ENCODE data around the gene CPS1. TPM values are rescaled to one million over a fixed set of nuclear protein-coding genes. Genes with fewer than 3 reads are reported as not detected.

The CPS1 gene
- total and polyA plus RNA-seq, 9 donors: 0.78 to 28.9 (median 1.6) TPM

- DNase-seq: no peak
- Histone ChIP-seq H3K4me3 (ENCODE audit: low read length) (no peak overlapping the region), H3K4me1 (ENCODE audit: control insufficient read depth, insufficient read depth, low read length) (no peaks in the 10 kb centered on the region), H3K27ac (ENCODE audit: low read length) (no peak overlapping the region), H3K27me3 (ENCODE audit: control insufficient read depth, insufficient read depth, low read length) (no peaks in the 10 kb centered on the region), H3K36me3 (ENCODE audit: control insufficient read depth, insufficient read depth, low read length) (no peaks in the 10 kb centered on the region), H3K9me3 (replicated peaks; ENCODE audit: control insufficient read depth, low read depth, low read length) (no peaks in the 10 kb centered on the region)
- WGBS (ENCODE audit: insufficient coverage): 80% methylated on average over 1 of the region's 3 CpGs
Measured at GRCh38 chr2:210718503-210718902, 162.1 kb downstream of the CPS1 start.

- Histone ChIP-seq H3K4me1 (ENCODE audit: control insufficient read depth, insufficient read depth, low read length) (no peaks in the 10 kb centered on the region), H3K36me3 (ENCODE audit: control insufficient read depth, insufficient read depth, low read length) (no peaks in the 10 kb centered on the region), H3K27ac (ENCODE audit: low read length) (no peak overlapping the region), H3K9me3 (replicated peaks; ENCODE audit: control insufficient read depth, low read depth, low read length) (no peaks in the 10 kb centered on the region), H3K4me3 (ENCODE audit: low read length) (no peak overlapping the region), H3K27me3 (ENCODE audit: control insufficient read depth, insufficient read depth, low read length) (no peaks in the 10 kb centered on the region)
- WGBS (ENCODE audit: insufficient coverage): 100% methylated on average over 1 of the region's 3 CpGs
- no peak for DNase-seq
Measured at GRCh38 chr2:210722092-210722491, 165.7 kb downstream of the CPS1 start.

GRCh38 chr2:210727549-210727948 lies 171.2 kb downstream of the CPS1 start:
- H3K27ac ChIP-seq (ENCODE audit: low read length): no peak overlapping the region
- no peak overlapping the region for H3K4me3 ChIP-seq (ENCODE audit: low read length)
- DNase-seq: no peak

More at GRCh38 chr2:210727549-210727948, 171.2 kb downstream of the CPS1 start:
- H3K9me3 ChIP-seq (replicated peaks; ENCODE audit: control insufficient read depth, low read depth, low read length): no peaks in the 10 kb centered on the region
- no peaks in the 10 kb centered on the region for H3K27me3 ChIP-seq (ENCODE audit: control insufficient read depth, insufficient read depth, low read length)
- no peaks in the 10 kb centered on the region for H3K36me3 ChIP-seq (ENCODE audit: control insufficient read depth, insufficient read depth, low read length)
- no peaks in the 10 kb centered on the region for H3K4me1 ChIP-seq (ENCODE audit: control insufficient read depth, insufficient read depth, low read length)

Other genes starting within 250 kb of the CPS1 start
- 10,096 TPM for gene MYL1, start 241.4 kb upstream of the CPS1 start, total RNA-seq
- gene MYL1, start 241.4 kb upstream of the CPS1 start, polyA plus RNA-seq (ENCODE audit: insufficient read depth in 1 of 8, insufficient read length in 8 of 8, low replicate concordance in 1 of 8): 1,000 to 10,000 TPM; 3,329 to 9,150 (median 6,548) TPM
- 33.9 TPM for gene LANCL1, start 79.8 kb upstream of the CPS1 start, total RNA-seq
- gene LANCL1, start 79.8 kb upstream of the CPS1 start, polyA plus RNA-seq (ENCODE audit: insufficient read depth in 1 of 8, insufficient read length in 8 of 8, low replicate concordance in 1 of 8): 10 to 100 TPM; 42.5 to 68.6 (median 47.9) TPM